MM.1S (cell line): ENCODE measurements around the gene SCFD2.

Experiments
- DNase-seq: peaks from one replicate; pipeline ENCODE4 v3.0.0-alpha.2; 2015
- H2AFZ ChIP-seq: fragments of 300-600 bp; sonication (generic); 2 replicates; pipeline ENCODE4 v1.6.0; 2016; ENCODE audit warnings: antibody characterized with exemption, low read length
- H3F3A ChIP-seq: fragments of 300-600 bp; sonication (generic); 2 replicates; pipeline ENCODE4 v1.6.1; 2016; ENCODE audit warnings: mild to moderate bottlenecking, antibody characterized with exemption, low read length, moderate library complexity, mixed read lengths; ENCODE audit not compliant: insufficient read depth
- H3K27ac ChIP-seq: fragments of 300-600 bp; sonication (generic); 2 replicates; pipeline ENCODE4 v1.5.1; 2016; ENCODE audit warnings: mild to moderate bottlenecking, low read length
- H3K27me3 ChIP-seq: fragments of 300-600 bp; sonication (generic); replicated peaks from 2 replicates; pipeline ENCODE4 v1.6.0; 2016; ENCODE audit warnings: low read length; ENCODE audit not compliant: insufficient read depth
- H3K36me3 ChIP-seq: fragments of 300-600 bp; sonication (generic); replicated peaks from 2 replicates; pipeline ENCODE4 v1.6.1; 2016; ENCODE audit warnings: mild to moderate bottlenecking, low read length, mixed read lengths; ENCODE audit not compliant: insufficient read depth
- H3K4me1 ChIP-seq: fragments of 300-600 bp; sonication (generic); 2 replicates; pipeline ENCODE4 v1.6.1; 2016; ENCODE audit warnings: low read length, mixed read lengths
- H3K4me2 ChIP-seq: fragments of 300-600 bp; sonication (generic); 2 replicates; pipeline ENCODE4 v1.6.0; 2016; ENCODE audit warnings: low read depth, low read length
- H3K4me3 ChIP-seq: fragments of 300-600 bp; sonication (generic); 2 replicates; pipeline ENCODE4 v1.5.1; 2016; ENCODE audit warnings: low read length, mixed read lengths
- H3K79me2 ChIP-seq: fragments of 300-600 bp; sonication (generic); 2 replicates; pipeline ENCODE4 v1.6.1; 2016; ENCODE audit warnings: mixed run types, low read length, mixed read lengths
- H3K9ac ChIP-seq: fragments of 300-600 bp; sonication (generic); 2 replicates; pipeline ENCODE4 v1.6.1; 2016; ENCODE audit warnings: low read length, mixed read lengths
- H3K9me2 ChIP-seq: fragments of 300-600 bp; sonication (generic); replicated peaks from 2 replicates; pipeline ENCODE4 v1.6.1; 2016; ENCODE audit warnings: mild to moderate bottlenecking, low read length, mixed read lengths; ENCODE audit not compliant: insufficient read depth
- H3K9me3 ChIP-seq: fragments of 300-600 bp; sonication (generic); replicated peaks from 2 replicates; pipeline ENCODE4 v1.6.1; 2016; ENCODE audit warnings: mild to moderate bottlenecking, low read length, mixed read lengths; ENCODE audit not compliant: insufficient read depth
- H4K20me1 ChIP-seq: fragments of 300-600 bp; sonication (generic); 2 replicates; pipeline ENCODE4 v1.6.1; 2016; ENCODE audit warnings: mild to moderate bottlenecking, low read length, moderate library complexity, mixed read lengths; ENCODE audit not compliant: insufficient read depth
- EZH2 ChIP-seq: fragments of 300-600 bp; sonication (generic); optimal IDR thresholded peaks from 2 replicates; pipeline ENCODE3; 2017; ENCODE audit warnings: low read depth, mild to moderate bottlenecking, antibody characterized with exemption, low read length, mixed read lengths
- EZH2phosphoT487 ChIP-seq: fragments of 300-600 bp; sonication (generic); IDR thresholded peaks from 2 replicates; pipeline ENCODE4 v1.6.1; 2018; ENCODE audit warnings: antibody characterized with exemption, low read length
- TF ChIP-seq, protein P1 (sequence below): fragments of 300-600 bp; sonication (generic); IDR thresholded peaks from 2 replicates; pipeline ENCODE4 v1.5.1; 2016; ENCODE audit warnings: antibody characterized with exemption, low read length, mixed read lengths

The SCFD2 gene

GRCh38 chr4:52957835-52958631, 407.8 kb downstream of the SCFD2 start:
- Histone ChIP-seq H2AFZ (no peak overlapping the region), H3K9ac (no peak overlapping the region), H3K4me3 (no peak overlapping the region), H3K36me3 (no peaks in the 10 kb centered on the region), H4K20me1 (no peaks in the 10 kb centered on the region), H3K9me2 (no peaks in the 10 kb centered on the region), H3K27me3 (no peaks in the 10 kb centered on the region), H3K9me3 (no peaks in the 10 kb centered on the region), H3K4me1 (no peaks in the 10 kb centered on the region), H3F3A (no peaks in the 10 kb centered on the region), H3K27ac (no peak overlapping the region), H3K4me2 (no peak overlapping the region), H3K79me2 (no peaks in the 10 kb centered on the region)
- no peak for TF ChIP-seq EZH2phosphoT487
- TF ChIP-seq, protein P1, sequence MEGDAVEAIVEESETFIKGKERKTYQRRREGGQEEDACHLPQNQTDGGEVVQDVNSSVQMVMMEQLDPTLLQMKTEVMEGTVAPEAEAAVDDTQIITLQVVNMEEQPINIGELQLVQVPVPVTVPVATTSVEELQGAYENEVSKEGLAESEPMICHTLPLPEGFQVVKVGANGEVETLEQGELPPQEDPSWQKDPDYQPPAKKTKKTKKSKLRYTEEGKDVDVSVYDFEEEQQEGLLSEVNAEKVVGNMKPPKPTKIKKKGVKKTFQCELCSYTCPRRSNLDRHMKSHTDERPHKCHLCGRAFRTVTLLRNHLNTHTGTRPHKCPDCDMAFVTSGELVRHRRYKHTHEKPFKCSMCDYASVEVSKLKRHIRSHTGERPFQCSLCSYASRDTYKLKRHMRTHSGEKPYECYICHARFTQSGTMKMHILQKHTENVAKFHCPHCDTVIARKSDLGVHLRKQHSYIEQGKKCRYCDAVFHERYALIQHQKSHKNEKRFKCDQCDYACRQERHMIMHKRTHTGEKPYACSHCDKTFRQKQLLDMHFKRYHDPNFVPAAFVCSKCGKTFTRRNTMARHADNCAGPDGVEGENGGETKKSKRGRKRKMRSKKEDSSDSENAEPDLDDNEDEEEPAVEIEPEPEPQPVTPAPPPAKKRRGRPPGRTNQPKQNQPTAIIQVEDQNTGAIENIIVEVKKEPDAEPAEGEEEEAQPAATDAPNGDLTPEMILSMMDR: no peak
- TF ChIP-seq EZH2: no peak
- no peak for DNase-seq

DNA sequence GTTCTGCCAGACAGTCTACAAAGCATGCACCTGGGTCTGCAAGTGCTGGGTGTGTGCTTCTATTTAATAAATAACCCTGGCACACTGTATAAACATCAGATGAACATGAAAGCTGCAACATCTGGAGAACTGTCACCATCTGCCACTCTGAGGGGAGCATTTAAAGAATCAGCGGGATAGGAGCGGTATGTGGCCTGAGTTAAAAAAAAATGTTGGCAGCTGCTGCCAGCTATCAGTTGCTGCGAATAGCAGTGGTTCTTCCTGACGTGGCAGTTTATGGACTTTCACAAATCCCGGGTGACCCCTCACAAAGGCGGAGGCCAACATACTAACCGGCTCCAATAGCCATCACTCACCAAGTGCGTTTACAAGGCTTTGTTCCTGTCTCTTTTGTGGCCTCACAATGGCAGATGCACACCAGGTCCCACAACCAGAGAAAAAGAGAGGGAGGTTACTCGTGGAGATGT, 408.6 kb downstream of the SCFD2 start:
- Histone ChIP-seq H2AFZ (no peak overlapping the region), H3K4me1 (no peaks in the 10 kb centered on the region), H3F3A (no peaks in the 10 kb centered on the region), H3K9ac (no peak overlapping the region), H3K79me2 (no peaks in the 10 kb centered on the region), H3K27ac (no peak overlapping the region), H3K9me3 (no peaks in the 10 kb centered on the region), H4K20me1 (no peaks in the 10 kb centered on the region), H3K27me3 (no peaks in the 10 kb centered on the region), H3K36me3 (no peaks in the 10 kb centered on the region), H3K9me2 (no peaks in the 10 kb centered on the region), H3K4me3 (no peak overlapping the region), H3K4me2 (no peak overlapping the region)
- no peak for DNase-seq
- TF ChIP-seq EZH2phosphoT487: no peak
- TF ChIP-seq, protein P1: no peak

GRCh38 chr4:52956691-52957090, 409.2 kb downstream of the SCFD2 start:
- no peak overlapping the region for H3K27ac ChIP-seq

More at GRCh38 chr4:52956691-52957090, 409.2 kb downstream of the SCFD2 start:
- no peaks in the 10 kb centered on the region for H3K9me3 ChIP-seq
- no peaks in the 10 kb centered on the region for H3K27me3 ChIP-seq
- TF ChIP-seq, protein P1: no peak
- TF ChIP-seq EZH2 (no peak), EZH2phosphoT487 (no peak)
- H4K20me1 ChIP-seq: no peaks in the 10 kb centered on the region
- no peak for DNase-seq
- H3K79me2 ChIP-seq: no peaks in the 10 kb centered on the region
- H3K36me3 ChIP-seq: no peaks in the 10 kb centered on the region
- H3K9ac ChIP-seq: no peak overlapping the region
- no peaks in the 10 kb centered on the region for H3K9me2 ChIP-seq
- no peak overlapping the region for H3K4me3 ChIP-seq
- no peak overlapping the region for H3K4me2 ChIP-seq
- no peak overlapping the region for H2AFZ ChIP-seq
- no peaks in the 10 kb centered on the region for H3K4me1 ChIP-seq
- H3F3A ChIP-seq: no peaks in the 10 kb centered on the region
